Neural progenitor cell (in vitro differentiated cells): ENCODE measurements around the gene DENND11. TPM values are rescaled to one million over a fixed set of nuclear protein-coding genes. Genes with fewer than 3 reads are reported as not detected.

Source experiments
- DNase-seq: peaks from one replicate; pipeline ENCODE4 v3.0.0-alpha.2; 2016; ENCODE audit warnings: low spot score
- H2AFZ ChIP-seq: fragments of 200-600 bp; sonication (generic); replicated peaks from 2 replicates; pipeline ENCODE4 v1.6.1; 2016; ENCODE audit warnings: antibody characterized with exemption
- H3F3A ChIP-seq: fragments of 200-600 bp; sonication (generic); 2 replicates; pipeline ENCODE4 v1.6.1; 2016; ENCODE audit warnings: antibody characterized with exemption, low read depth
- H3K27ac ChIP-seq: fragments of 200-600 bp; sonication (generic); 2 replicates; pipeline ENCODE4 v1.5.1; 2016; ENCODE audit warnings: mild to moderate bottlenecking
- H3K27me3 ChIP-seq: fragments of 200-600 bp; sonication (generic); 2 replicates; pipeline ENCODE4 v1.6.1; 2016; ENCODE audit warnings: mild to moderate bottlenecking, moderate library complexity
- H3K36me3 ChIP-seq: fragments of 200-600 bp; sonication (generic); 2 replicates; pipeline ENCODE4 v1.5.1; 2016
- H3K4me1 ChIP-seq: fragments of 200-600 bp; sonication (generic); 2 replicates; pipeline ENCODE4 v1.6.1; 2016; ENCODE audit warnings: mixed run types
- H3K4me2 ChIP-seq: fragments of 200-600 bp; sonication (generic); 2 replicates; pipeline ENCODE4 v1.6.1; 2016
- H3K4me3 ChIP-seq: fragments of 200-600 bp; sonication (generic); 2 replicates; pipeline ENCODE4 v1.5.1; 2016
- H3K79me2 ChIP-seq: fragments of 200-600 bp; sonication (generic); 2 replicates; pipeline ENCODE4 v1.6.1; 2016; ENCODE audit warnings: low read depth
- H3K9ac ChIP-seq: fragments of 200-600 bp; sonication (generic); 2 replicates; pipeline ENCODE4 v1.6.1; 2016
- H3K9me3 ChIP-seq: fragments of 200-600 bp; sonication (generic); 2 replicates; pipeline ENCODE4 v1.5.1; 2016; ENCODE audit warnings: low read depth
- H4K20me1 ChIP-seq: fragments of 200-600 bp; sonication (generic); 2 replicates; pipeline ENCODE4 v1.6.1; 2016; ENCODE audit warnings: low read depth
- H3K27ac Mint-ChIP-seq: 3 replicates; pipeline ENCODE4 v1.8.0; 2021; ENCODE audit warnings: mixed read lengths
- H3K27me3 Mint-ChIP-seq: 2 replicates; pipeline ENCODE4 v1.8.0; 2022; ENCODE audit warnings: low read depth, mild to moderate bottlenecking, inconsistent platforms, moderate library complexity, mixed read lengths; ENCODE audit not compliant: insufficient read depth
- H3K36me3 Mint-ChIP-seq: 3 replicates; pipeline ENCODE4 v1.8.0; 2021; ENCODE audit warnings: mixed read lengths
- H3K4me1 Mint-ChIP-seq: 3 replicates; pipeline ENCODE4 v1.8.0; 2021; ENCODE audit warnings: mixed read lengths
- H3K4me3 Mint-ChIP-seq: 3 replicates; pipeline ENCODE4 v1.8.0; 2021; ENCODE audit warnings: mild to moderate bottlenecking, moderate library complexity, mixed read lengths
- H3K9me3 Mint-ChIP-seq: 3 replicates; pipeline ENCODE4 v1.8.0; 2020; ENCODE audit warnings: mixed read lengths
- CTCF ChIP-seq: fragments of 200-600 bp; sonication (generic); IDR thresholded peaks from 2 replicates; pipeline ENCODE4 v1.5.1; 2017; ENCODE audit warnings: antibody characterized with exemption, mild to moderate bottlenecking
- EZH2 ChIP-seq: fragments of 200-600 bp; sonication (generic); IDR thresholded peaks from 2 replicates; pipeline ENCODE4 v1.6.1; 2017; ENCODE audit warnings: antibody characterized with exemption, mild to moderate bottlenecking, moderate library complexity
- EZH2phosphoT487 ChIP-seq: fragments of 200-600 bp; sonication (generic); IDR thresholded peaks from 2 replicates; pipeline ENCODE4 v1.6.1; 2017; ENCODE audit warnings: antibody characterized with exemption
- total RNA-seq: library from RNA; depleted of rRNA; stranded (reverse); fragments of >200 nt; gene quantifications from 2 replicates; pipeline ENCODE4 v1.2.3, GENCODE V29; 2015; ENCODE audit warnings: low replicate concordance

The DENND11 gene
- total RNA-seq, 1 donor from 2014 or later, result 23.5 TPM

GRCh38 chr7:141729020-141729419 lies 27.1 kb upstream of the DENND11 start:
- Histone ChIP-seq H3K27me3 (no peaks in the 10 kb centered on the region), H3K9me3 (no peaks in the 10 kb centered on the region), H3F3A (no peaks in the 10 kb centered on the region), H3K4me1 (no peaks in the 10 kb centered on the region), H3K9ac (no peak overlapping the region), H3K27ac (no peak overlapping the region), H3K4me3 (no peak overlapping the region), H3K4me2 (no peak overlapping the region), H3K79me2 (no peaks in the 10 kb centered on the region), H4K20me1 (no peaks in the 10 kb centered on the region), H3K36me3 (no peaks in the 10 kb centered on the region), H2AFZ (no peak overlapping the region)
- Mint-ChIP-seq H3K27ac (no peak overlapping the region), H3K36me3 (no peaks in the 10 kb centered on the region), H3K4me3 (no peak overlapping the region), H3K27me3 (no peaks in the 10 kb centered on the region), H3K4me1 (no peaks in the 10 kb centered on the region), H3K9me3 (no peaks in the 10 kb centered on the region)
- TF ChIP-seq EZH2phosphoT487 (no peak), CTCF (no peak), EZH2 (no peak)
- DNase-seq, result no peak

- no peaks in the 10 kb centered on the region for H3K36me3 Mint-ChIP-seq
- TF ChIP-seq CTCF, result no peak
- TF ChIP-seq EZH2, result no peak
- no peak for TF ChIP-seq EZH2phosphoT487
- H3K27me3 Mint-ChIP-seq, result no peaks in the 10 kb centered on the region
- no peak overlapping the region for H2AFZ ChIP-seq
- no peak overlapping the region for H3K9ac ChIP-seq
- no peak overlapping the region for H3K4me3 ChIP-seq
- H4K20me1 ChIP-seq, result no peaks in the 10 kb centered on the region
- H3K4me2 ChIP-seq, result no peak overlapping the region
- no peaks in the 10 kb centered on the region for H3K9me3 ChIP-seq
- DNase-seq, result no peak
- H3K4me1 Mint-ChIP-seq, result peaks cover 5% of the 10 kb centered on the region
- H3K27ac Mint-ChIP-seq, result no peak overlapping the region
- no peak overlapping the region for H3K4me3 Mint-ChIP-seq
- no peaks in the 10 kb centered on the region for H3K4me1 ChIP-seq
- H3K36me3 ChIP-seq, result no peaks in the 10 kb centered on the region
- H3K79me2 ChIP-seq, result no peaks in the 10 kb centered on the region
- no peaks in the 10 kb centered on the region for H3K9me3 Mint-ChIP-seq
- no peak overlapping the region for H3K27ac ChIP-seq
- H3F3A ChIP-seq, result no peaks in the 10 kb centered on the region
- no peaks in the 10 kb centered on the region for H3K27me3 ChIP-seq
Measured at GRCh38 chr7:141722529-141722928, 20.6 kb upstream of the DENND11 start.

- H3K9me3 Mint-ChIP-seq, result no peaks in the 10 kb centered on the region
- no peak overlapping the region for H3K4me2 ChIP-seq
- no peaks in the 10 kb centered on the region for H3K36me3 ChIP-seq
- no peaks in the 10 kb centered on the region for H3K4me1 Mint-ChIP-seq
- H3K36me3 Mint-ChIP-seq, result no peaks in the 10 kb centered on the region
- no peak overlapping the region for H2AFZ ChIP-seq
- H3K4me3 ChIP-seq, result no peak overlapping the region
- H3K27me3 ChIP-seq, result no peaks in the 10 kb centered on the region
- no peak for DNase-seq
- H3K79me2 ChIP-seq, result no peaks in the 10 kb centered on the region
- H3K27me3 Mint-ChIP-seq, result no peaks in the 10 kb centered on the region
- no peaks in the 10 kb centered on the region for H3K9me3 ChIP-seq
- H3K4me1 ChIP-seq, result peaks cover 3% of the 10 kb centered on the region
- no peak overlapping the region for H3K4me3 Mint-ChIP-seq
- H3K9ac ChIP-seq, result no peak overlapping the region
- H3K27ac ChIP-seq, result no peak overlapping the region
- H3K27ac Mint-ChIP-seq, result no peak overlapping the region
- no peaks in the 10 kb centered on the region for H4K20me1 ChIP-seq
- no peaks in the 10 kb centered on the region for H3F3A ChIP-seq
- no peak for TF ChIP-seq EZH2phosphoT487
- no peak for TF ChIP-seq EZH2
- TF ChIP-seq CTCF, result no peak
Measured at GRCh38 chr7:141717450-141717849, 15.5 kb upstream of the DENND11 start.
